ENCODE data around the gene ADH1B. TPM values are rescaled to one million over a fixed set of nuclear protein-coding genes. Genes with fewer than 3 reads are reported as not detected.

ADH1B gene
- total RNA-seq, 1 donor from 2014 or later = 2.1 TPM

DNA sequence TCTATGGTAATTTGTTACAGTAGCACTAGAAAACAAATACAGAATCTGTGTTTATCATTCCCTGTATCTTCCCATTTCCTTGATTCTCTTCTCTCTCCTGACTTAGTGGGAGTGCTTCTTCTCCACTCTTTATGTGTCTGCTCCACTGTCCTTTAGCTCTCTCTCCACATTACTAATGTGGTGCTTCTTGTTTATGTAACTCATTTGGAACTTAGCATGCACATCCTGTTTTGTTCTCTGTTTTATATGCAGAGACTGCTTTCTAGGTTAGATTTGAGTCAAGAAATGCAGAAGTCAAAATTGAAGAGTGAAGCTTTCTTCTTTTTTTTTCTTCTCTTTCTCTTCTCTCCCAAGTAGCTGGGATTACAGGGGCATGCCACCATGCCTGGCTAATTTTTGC, 56.3 kb downstream of the ADH1B start:
- Histone ChIP-seq H3K36me3 (ENCODE audit: control insufficient read depth, insufficient read depth, low read length) (no peaks in the 10 kb centered on the region), H3K4me3 (ENCODE audit: low read depth, low read length) (no peak overlapping the region), H3K27me3 (ENCODE audit: control insufficient read depth, insufficient read depth, low read length) (no peaks in the 10 kb centered on the region)
- no peak for DNase-seq (ENCODE audit: low read depth)
- TF ChIP-seq CTCF (IDR thresholded peaks at IDR 0.05; ENCODE audit: insufficient read depth, low read length, severe bottlenecking) = no peak
- no peak for FAIRE-seq

Other genes starting within 250 kb of the ADH1B start
- gene ADH5, start 232.6 kb downstream of the ADH1B start, total RNA-seq = 90.6 and 152 TPM in 2 replicates
- gene ADH4, start 177.1 kb downstream of the ADH1B start, total RNA-seq = not detected in 2 replicates
- gene ADH6, start 102.2 kb downstream of the ADH1B start, total RNA-seq = not detected in 2 replicates
- gene ADH1A, start 30.4 kb downstream of the ADH1B start, total RNA-seq = not detected in 2 replicates
- gene ADH1C, start 31.3 kb upstream of the ADH1B start, total RNA-seq = 0.26 TPM in 1 of 2 replicates, not detected in the other
- gene ADH7, start 113.9 kb upstream of the ADH1B start, total RNA-seq = 8.4 and 31.2 TPM in 2 replicates
- not detected in 2 replicates for gene C4orf17, start 189.6 kb upstream of the ADH1B start, total RNA-seq
- 12.1 and 14.6 TPM in 2 replicates for gene TRMT10A, start 242.6 kb upstream of the ADH1B start, total RNA-seq